GM18909 (cell line): ENCODE results near the gene GATM.

Experiments
- ATAC-seq: cut with Tn5 transposase; IDR thresholded peaks from one replicate; pipeline ENCODE4 v1.9.1; 2021; ENCODE audit warnings: mild to moderate bottlenecking; ENCODE audit not compliant: unreplicated experiment, poor library complexity

Gene GATM, protein sequence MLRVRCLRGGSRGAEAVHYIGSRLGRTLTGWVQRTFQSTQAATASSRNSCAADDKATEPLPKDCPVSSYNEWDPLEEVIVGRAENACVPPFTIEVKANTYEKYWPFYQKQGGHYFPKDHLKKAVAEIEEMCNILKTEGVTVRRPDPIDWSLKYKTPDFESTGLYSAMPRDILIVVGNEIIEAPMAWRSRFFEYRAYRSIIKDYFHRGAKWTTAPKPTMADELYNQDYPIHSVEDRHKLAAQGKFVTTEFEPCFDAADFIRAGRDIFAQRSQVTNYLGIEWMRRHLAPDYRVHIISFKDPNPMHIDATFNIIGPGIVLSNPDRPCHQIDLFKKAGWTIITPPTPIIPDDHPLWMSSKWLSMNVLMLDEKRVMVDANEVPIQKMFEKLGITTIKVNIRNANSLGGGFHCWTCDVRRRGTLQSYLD

GRCh38 chr15:45378149-45378912, at the start of gene GATM:
TSS of gene GATM (minus strand) at chr15:45378544. CDS start at chr15:45378453, 91 bp downstream.
- peak; percentile 85 for ATAC-seq

- no peak for ATAC-seq
These were observed 48.7 kb upstream of the GATM start for GRCh38 chr15:45427085-45427484.

DNA sequence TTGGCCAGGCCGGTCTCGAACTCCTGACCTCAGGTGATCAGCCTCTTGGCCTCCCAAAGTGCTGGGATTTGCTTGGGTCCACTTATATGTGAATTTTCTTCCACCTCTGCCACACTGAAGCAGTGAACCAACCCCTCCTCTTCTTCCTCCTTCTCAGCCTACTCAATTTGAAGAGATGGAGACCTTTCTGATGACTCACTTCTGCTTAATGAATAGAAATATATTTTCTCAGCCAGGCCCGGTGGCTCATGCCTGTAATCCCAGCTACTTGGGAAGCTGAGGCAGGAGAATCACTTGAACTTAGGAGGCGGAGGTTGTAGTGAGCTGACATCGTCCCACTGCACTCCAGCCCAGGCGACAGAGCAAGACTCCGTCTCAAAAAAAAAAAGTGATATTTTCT, 46.8 kb upstream of the GATM start:
- ATAC-seq: no peak

GRCh38 chr15:45424429-45424828, 46.1 kb upstream of the GATM start:
- no peak for ATAC-seq

DNA sequence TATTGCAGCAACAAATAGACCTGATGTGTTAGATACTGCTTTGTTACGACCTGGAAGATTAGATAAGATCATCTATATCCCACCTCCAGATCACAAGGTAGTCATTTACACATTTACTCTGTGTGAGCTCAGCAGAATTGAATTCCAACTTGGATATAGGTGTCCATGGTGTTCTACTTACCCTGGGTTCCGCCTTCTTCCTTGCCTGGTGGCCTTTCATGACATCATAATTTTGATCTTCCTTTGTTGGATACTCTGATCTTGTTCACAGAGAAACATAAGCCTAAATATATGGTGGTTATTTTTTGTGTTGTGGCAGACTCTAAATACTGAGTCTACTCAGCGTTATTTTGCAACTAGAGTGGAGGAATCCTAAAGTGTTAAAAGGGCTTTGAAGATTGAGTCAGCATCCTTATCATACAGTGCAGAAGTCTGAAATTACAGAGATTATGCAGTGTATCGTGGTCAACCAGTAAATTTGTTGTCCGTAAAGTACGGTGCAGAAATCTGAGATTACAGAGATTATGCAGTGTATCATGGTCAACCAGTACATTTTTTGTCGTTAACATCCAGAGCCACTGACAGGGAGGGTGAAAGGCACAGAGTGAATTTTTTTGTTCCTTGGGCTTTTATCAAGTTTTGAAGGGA, 39.1 kb upstream of the GATM start:
- no peak for ATAC-seq

DNA sequence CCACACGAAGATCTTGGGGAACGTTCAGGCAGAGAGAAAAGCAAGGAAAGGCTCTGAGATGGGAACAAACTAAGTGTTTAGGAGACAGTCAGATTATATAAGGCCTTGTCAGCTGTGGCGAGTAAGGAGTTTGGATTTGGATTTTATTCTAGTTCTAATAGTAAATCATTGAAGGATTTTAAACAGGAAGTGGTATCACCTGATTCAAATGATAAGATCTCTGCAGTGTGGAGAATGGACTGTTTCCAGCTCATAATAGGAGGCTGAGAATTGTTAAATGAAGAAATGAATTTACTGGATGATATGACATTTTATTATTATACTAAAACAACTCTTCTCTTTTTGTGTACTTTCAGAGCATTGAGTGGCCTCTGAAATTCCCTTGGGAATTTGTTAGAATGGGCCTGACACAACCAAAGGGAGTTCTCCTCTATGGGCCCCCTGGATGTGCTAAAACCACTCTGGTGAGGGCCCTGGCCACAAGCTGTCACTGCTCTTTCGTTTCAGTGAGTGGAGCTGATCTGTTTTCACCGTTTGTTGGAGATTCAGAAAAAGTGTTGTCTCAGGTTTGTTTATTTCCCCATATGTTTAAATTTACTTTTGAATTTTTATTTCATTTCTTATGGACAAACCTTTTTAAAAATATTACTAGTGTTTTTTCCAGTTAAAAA, 36.0 kb upstream of the GATM start:
- no peak for ATAC-seq

DNA sequence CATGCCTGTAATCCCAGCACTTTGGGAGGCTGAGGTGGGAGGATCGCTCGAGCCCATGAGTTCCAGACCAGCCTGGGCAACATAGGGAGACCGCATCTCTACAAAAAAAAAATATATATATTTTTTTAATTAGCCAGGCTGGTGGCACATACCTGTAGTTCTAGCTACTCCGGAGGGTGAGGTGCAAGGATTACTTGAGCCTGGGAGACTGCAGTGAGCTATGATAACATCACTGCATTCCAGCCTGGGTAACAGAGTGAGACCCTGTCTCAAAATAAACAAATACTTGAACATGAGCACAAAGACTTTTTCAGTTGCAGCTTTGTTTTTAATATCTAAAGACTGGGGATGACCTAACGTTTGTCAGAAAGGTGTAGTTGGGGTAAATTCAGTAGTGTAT, 31.3 kb upstream of the GATM start:
- ATAC-seq: no peak

DNA sequence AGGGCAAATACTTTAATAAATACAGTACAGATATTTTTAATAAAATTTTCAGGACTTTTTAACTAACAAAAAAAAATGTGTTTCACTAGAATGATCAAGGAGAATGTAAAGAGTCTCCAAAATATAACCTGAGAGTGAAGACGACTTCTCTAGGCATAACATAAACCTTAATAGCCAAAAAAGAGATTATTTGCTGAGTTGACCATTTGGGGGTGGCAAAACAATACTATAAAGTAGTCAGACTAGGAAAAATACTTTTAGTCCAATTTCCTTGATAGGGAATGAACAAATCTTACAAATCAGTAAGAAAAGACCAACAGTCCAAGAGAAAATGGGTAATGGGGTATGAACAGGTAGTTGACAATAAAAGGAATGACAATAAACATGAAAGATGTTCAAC, 29.4 kb upstream of the GATM start:
- no peak for ATAC-seq

DNA sequence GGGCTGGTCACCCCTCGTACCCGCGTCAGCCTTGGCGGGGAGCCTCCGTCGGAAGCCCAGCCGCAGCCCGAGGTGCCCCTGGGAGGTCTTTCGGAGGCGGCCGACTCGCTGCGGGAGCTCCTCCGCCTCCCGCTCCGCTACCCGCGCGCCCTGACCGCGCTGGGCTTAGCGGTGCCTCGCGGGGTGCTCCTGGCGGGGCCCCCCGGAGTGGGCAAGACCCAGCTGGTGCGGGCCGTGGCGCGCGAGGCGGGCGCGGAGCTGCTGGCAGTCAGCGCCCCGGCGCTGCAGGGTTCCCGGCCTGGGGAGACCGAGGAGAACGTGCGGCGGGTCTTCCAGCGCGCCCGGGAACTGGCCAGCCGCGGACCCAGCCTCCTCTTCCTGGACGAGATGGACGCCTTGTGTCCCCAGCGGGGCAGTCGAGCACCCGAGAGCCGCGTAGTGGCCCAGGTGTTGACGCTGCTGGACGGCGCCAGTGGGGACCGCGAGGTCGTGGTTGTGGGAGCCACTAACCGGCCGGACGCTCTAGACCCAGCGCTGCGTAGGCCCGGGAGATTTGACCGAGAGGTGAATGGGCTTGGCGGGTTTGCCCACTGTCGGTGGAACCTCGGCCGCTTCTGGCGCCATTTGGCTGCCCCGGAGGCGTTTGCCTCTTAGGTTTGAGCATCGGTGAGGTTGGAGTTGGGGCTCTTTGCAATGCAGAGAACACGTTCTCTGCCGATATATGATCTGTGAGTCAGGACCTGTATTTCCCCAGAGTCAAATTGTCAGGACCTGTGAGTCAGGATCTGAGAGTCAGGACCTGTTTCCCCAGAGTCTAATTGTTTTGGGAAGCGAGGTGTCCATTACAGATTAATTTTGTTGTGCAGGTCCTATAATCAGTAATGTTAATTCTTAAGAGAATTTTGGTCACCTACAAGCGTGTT, 24.9 kb upstream of the GATM start:
- peak; percentile 39 for ATAC-seq

DNA sequence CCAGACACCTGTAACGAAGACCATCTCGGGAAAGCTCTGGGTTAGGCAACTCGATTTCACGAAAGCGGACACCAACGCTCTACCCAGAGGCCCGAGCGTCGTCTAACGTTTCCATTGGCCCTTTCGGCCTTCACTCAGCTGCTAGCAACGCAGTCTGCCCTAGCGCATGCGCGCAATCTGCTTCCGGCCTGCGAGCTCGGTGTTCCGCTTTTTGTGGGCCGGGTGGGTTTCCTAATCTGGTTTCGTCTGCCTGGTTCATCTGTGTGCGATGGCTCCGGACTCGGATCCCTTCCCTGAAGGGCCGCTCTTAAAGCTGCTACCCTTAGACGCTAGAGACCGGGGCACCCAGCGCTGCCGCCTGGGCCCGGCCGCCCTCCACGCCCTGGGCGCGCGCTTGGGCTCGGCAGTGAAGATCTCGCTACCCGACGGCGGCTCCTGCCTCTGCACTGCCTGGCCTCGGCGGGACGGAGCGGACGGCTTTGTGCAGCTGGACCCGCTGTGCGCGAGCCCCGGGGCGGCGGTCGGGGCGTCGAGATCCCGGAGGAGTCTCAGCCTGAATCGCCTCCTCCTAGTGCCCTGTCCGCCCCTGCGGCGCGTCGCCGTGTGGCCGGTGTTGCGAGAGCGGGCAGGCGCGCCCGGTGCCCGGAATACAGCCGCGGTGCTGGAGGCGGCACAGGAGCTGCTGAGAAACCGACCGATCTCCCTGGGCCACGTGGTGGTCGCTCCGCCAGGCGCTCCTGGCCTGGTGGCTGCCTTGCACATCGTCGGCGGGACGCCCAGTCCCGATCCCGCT, 24.0 kb upstream of the GATM start:
- ATAC-seq: peak; percentile 88

DNA sequence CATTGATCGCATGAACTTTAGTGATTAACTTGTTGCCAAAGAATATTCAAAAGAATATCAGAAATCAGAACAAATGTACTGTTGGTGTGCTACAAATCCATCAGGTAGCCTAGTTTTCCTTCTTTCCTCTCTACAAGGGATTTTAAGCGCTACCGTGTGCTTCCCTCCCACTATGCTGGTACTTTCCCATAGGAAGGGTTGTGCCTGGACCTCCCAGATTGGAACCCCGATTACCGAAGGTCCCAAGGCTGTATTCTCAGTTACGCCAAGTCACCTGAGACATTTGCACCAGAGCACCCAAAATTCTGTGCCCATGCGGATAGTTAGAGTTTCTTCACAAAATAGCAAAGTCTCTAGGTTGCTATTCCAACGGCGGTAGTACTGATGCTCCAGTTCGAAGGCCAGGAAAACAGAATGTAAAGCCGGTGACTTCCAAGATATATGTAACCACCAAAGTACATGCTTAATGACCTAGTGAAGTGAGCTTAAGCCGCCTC, 23.4 kb upstream of the GATM start:
- ATAC-seq: peak; percentile 8

DNA sequence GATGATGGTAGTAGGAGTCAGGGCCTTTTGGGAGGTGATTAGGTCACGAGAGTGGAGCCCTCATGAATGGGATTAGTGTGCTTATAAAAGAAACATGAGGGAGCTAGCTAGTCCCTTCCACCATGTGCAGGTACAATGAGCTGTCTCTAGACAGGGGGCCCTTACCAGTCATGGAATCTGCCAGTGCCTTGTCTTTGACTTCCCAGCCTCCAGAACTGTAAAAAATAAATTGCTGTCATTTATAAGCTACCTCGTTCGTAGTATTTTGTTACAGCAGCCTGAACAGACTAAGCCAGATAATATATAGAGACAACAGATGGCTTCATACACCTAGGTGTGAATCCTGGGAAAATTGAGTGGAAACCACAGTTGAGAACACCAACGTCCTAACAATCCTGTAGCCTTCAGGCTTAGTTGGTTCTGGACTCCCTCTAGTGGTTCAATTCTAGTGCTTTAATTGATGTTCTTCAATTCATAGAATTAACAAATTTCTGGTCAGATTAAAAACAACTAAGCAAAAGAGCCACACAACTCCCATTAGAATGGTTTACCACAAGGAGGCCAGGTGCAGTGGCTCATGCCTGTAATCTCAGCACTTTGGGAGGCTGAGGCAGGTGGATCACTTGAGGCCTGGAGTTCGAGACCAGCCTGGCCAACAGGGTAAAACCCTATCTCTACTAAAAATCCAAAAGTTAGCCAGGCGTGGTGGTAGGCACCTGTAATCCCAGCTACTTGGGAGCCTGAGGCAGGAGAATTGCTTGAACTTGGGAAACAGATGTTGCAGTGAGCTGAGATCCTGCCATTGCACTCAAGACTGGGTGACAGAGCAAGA, 21.3 kb upstream of the GATM start:
- no peak for ATAC-seq

DNA sequence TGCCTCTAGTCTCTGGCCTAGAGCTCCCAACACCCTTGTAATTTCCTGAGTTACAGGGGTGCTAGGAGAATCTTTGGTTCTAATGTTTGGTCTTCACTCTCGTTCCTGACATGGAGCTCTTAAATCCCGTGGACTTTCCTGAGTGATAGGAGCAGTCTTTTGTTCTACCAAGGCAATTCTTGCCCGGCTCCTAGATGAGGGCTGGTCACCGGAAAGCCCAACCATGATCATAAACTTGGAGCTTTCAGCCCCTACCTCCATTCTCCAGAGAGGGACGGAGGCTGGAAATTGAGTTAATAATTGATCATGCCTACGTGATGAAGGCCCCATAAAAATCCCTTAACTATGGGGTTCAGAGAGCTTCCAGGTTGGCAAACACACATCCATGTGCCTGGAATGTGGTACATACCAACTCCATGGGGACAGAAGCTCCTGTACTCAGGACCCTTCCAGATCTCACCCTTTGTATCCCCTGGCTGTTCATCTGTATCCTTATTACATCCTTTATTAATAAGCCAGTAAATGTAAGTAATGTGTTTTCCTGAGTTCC, 18.8 kb upstream of the GATM start:
- no peak for ATAC-seq

- no peak for ATAC-seq
These were observed 17.6 kb upstream of the GATM start for GRCh38 chr15:45395943-45396342.

- ATAC-seq: no peak
These were observed 16.3 kb upstream of the GATM start for GRCh38 chr15:45394681-45395080.

- no peak for ATAC-seq
These were observed 15.5 kb upstream of the GATM start for GRCh38 chr15:45393851-45394250.

DNA sequence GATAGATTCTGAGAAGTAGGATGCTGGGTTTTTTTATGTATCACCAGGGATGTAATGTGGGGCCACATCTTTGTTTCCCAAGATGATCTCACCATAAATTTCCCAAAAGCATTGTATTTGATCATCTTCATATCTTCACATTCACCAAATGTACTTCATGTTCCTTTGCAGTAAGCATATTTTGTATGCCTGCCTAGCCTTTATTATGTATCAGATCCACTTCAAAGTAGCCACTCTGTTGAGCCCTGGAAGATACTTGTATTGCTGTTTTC, 14.2 kb upstream of the GATM start:
- ATAC-seq: no peak
